Prostate gland (tissue), 2 donors: ENCODE measurements around the gene DVL3. TPM values are rescaled to one million over a fixed set of nuclear protein-coding genes. Genes with fewer than 3 reads are reported as not detected.
"Not testable (repeated sequence)": the region's sequence is repeated elsewhere in the genome, so short reads cannot be mapped to it uniquely, and the experiment has no call there.

Experiments
- DNase-seq: peaks from one replicate; pipeline ENCODE4 v3.0.0-alpha.2; 2019; ENCODE audit warnings: low spot score
- H3K27ac ChIP-seq, 2 donors: fragments of 200-600 bp; sonication (generic); 2 replicates each; pipeline ENCODE4 v1.5.1; 2017 to 2019
- H3K27me3 ChIP-seq: fragments of 200-600 bp; sonication (generic); replicated peaks from 2 replicates; pipeline ENCODE4 v1.5.1; 2019; ENCODE audit not compliant: insufficient read depth
- H3K36me3 ChIP-seq, 2 donors: fragments of 200-600 bp; sonication (generic); 1 replicate in 1 of 2; 2 replicates in 1 of 2; pipeline versions ENCODE4 v1.5.1 to v1.8.1; 2017 to 2019
- H3K4me1 ChIP-seq: fragments of 200-600 bp; sonication (generic); replicated peaks from 2 replicates; pipeline ENCODE4 v1.5.1; 2019
- H3K4me3 ChIP-seq, 2 donors: fragments of 200-600 bp; sonication (generic); 2 replicates each; pipeline ENCODE4 v1.5.1; 2017 to 2019
- H3K9me3 ChIP-seq: fragments of 200-600 bp; sonication (generic); 2 replicates; pipeline ENCODE4 v1.5.1; 2017
- CTCF ChIP-seq, 4 experiments: fragments of 200-600 bp in 2 of 4; fragments of 450-650 bp in 2 of 4; sonication (generic) in 2 of 4; IDR thresholded peaks; 1 replicate in 3 of 4; 2 replicates in 1 of 4; pipeline ENCODE4 v1.5.1; 2016 to 2019; ENCODE audit warnings: antibody characterized with exemption in 4 of 4, mild to moderate bottlenecking in 2 of 4, moderate library complexity in 2 of 4
- POLR2A ChIP-seq: fragments of 450-650 bp; IDR thresholded peaks from one replicate; pipeline ENCODE4 v1.6.1; 2016; ENCODE audit warnings: antibody characterized with exemption, mild to moderate bottlenecking
- POLR2AphosphoS5 ChIP-seq: sonication (generic); formaldehyde crosslinking; IDR thresholded peaks from one replicate; pipeline ENCODE4 v1.6.1; 2017; ENCODE audit warnings: antibody characterized with exemption
- WGBS: methylation state at CpG from one replicate; pipeline ENCODE4 v1.1.5; 2018; 5-methylcytosine and 5-hydroxymethylcytosine counted together
- intact Hi-C: fragments of 100-400 bp; cut with DNase I; formaldehyde crosslinking; loops from one replicate; pipeline ENCODE4 v1.14.2; 2022
- total RNA-seq, 2 donors: library from RNA; depleted of rRNA; stranded (reverse); fragments of >200 nt; gene quantifications; one replicate each; pipeline ENCODE4 v1.1.0, GENCODE V29; 2016

The DVL3 gene
- total RNA-seq, 2 donors from 2014 or later: 61.7 to 95.1 TPM

GRCh38 chr3:184144505-184144904, 10.7 kb upstream of the DVL3 start:
- Histone ChIP-seq H3K36me3 (peaks cover 15 to 16% of the 10 kb centered on the region in 2 donors), H3K4me3 (no peak overlapping the region), H3K27ac (peak overlapping the region; percentile 34 to 49), H3K9me3 (no peaks in the 10 kb centered on the region), H3K4me1 (peaks cover 4% of the 10 kb centered on the region), H3K27me3 (no peaks in the 10 kb centered on the region)
- 46% methylated on average over 5 of the region's 5 CpGs for WGBS
- peak; percentile 31 for DNase-seq
- intact Hi-C loops: no loop called here
- no peak for TF ChIP-seq POLR2A
- peak; percentile 17 for TF ChIP-seq POLR2AphosphoS5

GRCh38 chr3:184145111-184145524, 10.1 kb upstream of the DVL3 start:
- H3K36me3 ChIP-seq: peaks cover 15 to 16% of the 10 kb centered on the region in 2 donors
- H3K27ac ChIP-seq: peak overlapping the region; percentile 34 to 49
- peak; percentile 56 for DNase-seq
- H3K27me3 ChIP-seq: no peaks in the 10 kb centered on the region
- no peak overlapping the region for H3K4me3 ChIP-seq
- H3K4me1 ChIP-seq: peaks cover 4% of the 10 kb centered on the region
- TF ChIP-seq CTCF (IDR thresholded peaks at IDR 0.05): peak in 3 of 4 experiments; percentile 49 to 76 (median 68)
- TF ChIP-seq POLR2AphosphoS5: peak; percentile 61
- no peak for TF ChIP-seq POLR2A
- 19% methylated on average over 4 of the region's 4 CpGs for WGBS
- intact Hi-C loops: loop anchor here (5.0 kb wide), 1 partner anchor 97 kb away; no protein-coding TSS in a partner anchor
- H3K9me3 ChIP-seq: no peaks in the 10 kb centered on the region

GRCh38 chr3:184145751-184146270, 9.4 kb upstream of the DVL3 start:
- Histone ChIP-seq H3K9me3 (no peaks in the 10 kb centered on the region), H3K27ac (peak overlapping the region in 1 of 2 donors; percentile 49), H3K4me3 (no peak overlapping the region), H3K36me3 (peaks cover 15 to 16% of the 10 kb centered on the region in 2 donors), H3K27me3 (no peaks in the 10 kb centered on the region), H3K4me1 (peaks cover 4% of the 10 kb centered on the region)
- WGBS: 92% methylated on average over 8 of the region's 8 CpGs
- no peak for DNase-seq
- no peak for TF ChIP-seq POLR2A
- TF ChIP-seq CTCF (IDR thresholded peaks at IDR 0.05): no peak
- no peak for TF ChIP-seq POLR2AphosphoS5
- intact Hi-C loops: loop anchor here (5.0 kb wide), 1 partner anchor 96 kb away; no protein-coding TSS in a partner anchor

- DNase-seq: no peak
- H3K9me3 ChIP-seq: no peaks in the 10 kb centered on the region
- 82% methylated on average over 3 of the region's 3 CpGs for WGBS
- H3K27me3 ChIP-seq: no peaks in the 10 kb centered on the region
- intact Hi-C loops: loop anchor here (5.0 kb wide), 1 partner anchor 94 kb away; no protein-coding TSS in a partner anchor
- H3K27ac ChIP-seq: no peak overlapping the region
- H3K36me3 ChIP-seq: peaks cover 2 to 3% of the 10 kb centered on the region in 2 donors
- TF ChIP-seq POLR2AphosphoS5 (no peak), POLR2A (no peak), CTCF (IDR thresholded peaks at IDR 0.05) (no peak)
- peaks cover 4% of the 10 kb centered on the region for H3K4me1 ChIP-seq
- H3K4me3 ChIP-seq: no peak overlapping the region
Observed at GRCh38 chr3:184148076-184148475, 7.1 kb upstream of the DVL3 start.

- intact Hi-C loops: loop anchor here (5.0 kb wide), 1 partner anchor 93 kb away; no protein-coding TSS in a partner anchor
- H3K27me3 ChIP-seq: no peaks in the 10 kb centered on the region
- WGBS: 88% methylated on average over 6 of the region's 6 CpGs
- H3K27ac ChIP-seq: no peak overlapping the region
- no peak for DNase-seq
- no peaks in the 10 kb centered on the region for H3K9me3 ChIP-seq
- no peaks in the 10 kb centered on the region for H3K36me3 ChIP-seq
- H3K4me1 ChIP-seq: peaks cover 4% of the 10 kb centered on the region
- H3K4me3 ChIP-seq: no peak overlapping the region
- TF ChIP-seq POLR2A (no peak), POLR2AphosphoS5 (no peak), CTCF (IDR thresholded peaks at IDR 0.05) (no peak)
Observed at GRCh38 chr3:184149123-184149522, 6.1 kb upstream of the DVL3 start.

- not testable (repeated sequence) for DNase-seq, H3K27ac ChIP-seq, H3K36me3 ChIP-seq, H3K4me1 ChIP-seq, H3K4me3 ChIP-seq, H3K9me3 ChIP-seq, H3K27me3 ChIP-seq
- WGBS: 66% methylated on average over 6 of the region's 6 CpGs
- intact Hi-C loops: loop anchor here (5.0 kb wide), 1 partner anchor 93 kb away; no protein-coding TSS in a partner anchor
Observed at GRCh38 chr3:184149770-184150169, 5.4 kb upstream of the DVL3 start.
